ENCODE results near the gene TOLLIP.

TOLLIP gene

GRCh38 chr11:1229471-1230120 is 79.8 kb downstream of the TOLLIP start:
- no peak for DNase-seq

GRCh38 chr11:1228921-1229451 is 80.4 kb downstream of the TOLLIP start:
- DNase-seq, result no peak

- no peak for DNase-seq
Measured at GRCh38 chr11:1228101-1228821, 81.2 kb downstream of the TOLLIP start.

GRCh38 chr11:1227551-1228100 is 81.8 kb downstream of the TOLLIP start:
- DNase-seq, result no peak

GRCh38 chr11:1226986-1227550 is 82.4 kb downstream of the TOLLIP start:
- DNase-seq, result no peak

GRCh38 chr11:1226226-1226985 is 83.0 kb downstream of the TOLLIP start:
- DNase-seq, result no peak

- DNase-seq, result no peak
Measured at GRCh38 chr11:1225386-1226225, 83.8 kb downstream of the TOLLIP start.

- no peak for DNase-seq
Measured at GRCh38 chr11:1224491-1225385, 84.7 kb downstream of the TOLLIP start.

Measured in stimulated activated CD4-positive, alpha-beta T cell treated with anti-CD3 and anti-CD28 coated beads, Interleukin-2, amount 100 ng/mL, for 48 hours (primary cell).